KOPT-K1 (cell line): Measurements from ENCODE around the gene TRA2A.
"Not testable (repeated sequence)": the region's sequence is repeated elsewhere in the genome, so short reads cannot be mapped to it uniquely, and the experiment has no call there.

Source experiments
- H3K27ac ChIP-seq: fragments of 200-600 bp; sonication (generic); 2 replicates; pipeline ENCODE4 v1.5.1; 2016; ENCODE audit warnings: antibody characterized with exemption, mild to moderate bottlenecking, low read depth, low read length; ENCODE audit not compliant: poor library complexity, severe bottlenecking
- H3K36me3 ChIP-seq: fragments of 200-600 bp; sonication (generic); 2 replicates; pipeline ENCODE4 v1.5.1; 2017; ENCODE audit warnings: antibody characterized with exemption, mild to moderate bottlenecking, low read length, moderate library complexity; ENCODE audit not compliant: insufficient read depth
- H3K9me3 ChIP-seq: fragments of 200-600 bp; sonication (generic); 2 replicates; pipeline ENCODE4 v1.5.1; 2017; ENCODE audit warnings: antibody characterized with exemption, low read length, mild to moderate bottlenecking; ENCODE audit not compliant: insufficient read depth, poor library complexity, severe bottlenecking

TRA2A gene

GRCh38 chr7:23529262-23529859 lies 2.4 kb downstream of the TRA2A start:
- H3K9me3 ChIP-seq: no peaks in the 10 kb centered on the region
- peaks cover 18% of the 10 kb centered on the region for H3K36me3 ChIP-seq
- H3K27ac ChIP-seq: no peak overlapping the region

GRCh38 chr7:23525611-23526010 lies 6.2 kb downstream of the TRA2A start:
- H3K9me3 ChIP-seq, H3K27ac ChIP-seq: not testable (repeated sequence)
- peaks cover 36% of the 10 kb centered on the region for H3K36me3 ChIP-seq

- Histone ChIP-seq H3K27ac (no peak overlapping the region), H3K9me3 (no peaks in the 10 kb centered on the region), H3K36me3 (peaks cover 42% of the 10 kb centered on the region)
Observed at GRCh38 chr7:23524473-23524872, 7.3 kb downstream of the TRA2A start.

GRCh38 chr7:23523486-23524075 lies 8.2 kb downstream of the TRA2A start:
- Histone ChIP-seq H3K36me3 (peaks cover 43% of the 10 kb centered on the region), H3K27ac (no peak overlapping the region), H3K9me3 (no peaks in the 10 kb centered on the region)

DNA sequence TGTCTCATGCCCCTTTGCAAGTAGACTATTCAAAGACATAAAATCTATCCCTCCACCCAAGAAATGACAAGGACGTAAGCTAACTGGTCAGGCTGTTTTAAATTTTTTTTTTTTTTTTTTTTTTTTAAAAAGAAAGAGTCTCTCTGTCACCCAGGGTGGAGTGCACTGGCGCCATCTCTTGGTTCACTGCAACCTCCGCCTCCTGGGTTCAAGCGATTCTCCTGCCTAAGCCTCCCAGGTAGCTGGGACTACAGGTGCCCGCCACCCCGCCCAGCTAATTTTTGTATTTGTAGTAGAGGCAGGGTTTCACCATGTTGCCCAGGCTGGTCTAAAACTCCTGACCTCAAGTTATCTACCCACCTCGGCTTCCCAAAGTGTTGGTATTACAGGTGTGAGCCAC lies 11.2 kb downstream of the TRA2A start:
- Histone ChIP-seq H3K36me3 (peaks cover 68% of the 10 kb centered on the region), H3K9me3 (no peaks in the 10 kb centered on the region), H3K27ac (no peak overlapping the region)

- Histone ChIP-seq H3K27ac (no peak overlapping the region), H3K36me3 (peaks cover 100% of the 10 kb centered on the region)
Observed at GRCh38 chr7:23514755-23515154, 17.0 kb downstream of the TRA2A start.

DNA sequence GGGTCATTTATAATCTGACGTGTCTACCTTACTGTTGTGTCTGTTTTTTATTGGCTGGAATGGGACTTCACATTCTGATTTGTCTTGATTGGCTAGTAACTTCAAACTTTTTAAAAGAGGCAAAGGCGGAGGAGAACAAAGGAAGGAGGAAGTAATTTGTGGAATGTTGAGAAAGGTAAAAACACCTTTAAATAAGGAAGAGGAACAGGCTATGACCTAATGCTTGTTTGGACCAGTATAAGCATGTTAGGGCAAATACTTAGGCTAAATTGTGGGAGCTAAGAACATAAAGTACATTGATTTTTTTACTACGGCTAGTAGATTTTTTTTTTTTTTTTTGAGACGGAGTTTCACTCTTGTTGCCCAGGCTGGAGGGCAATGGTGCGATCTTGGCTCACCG lies 18.0 kb downstream of the TRA2A start:
- peaks cover 100% of the 10 kb centered on the region for H3K36me3 ChIP-seq
- H3K9me3 ChIP-seq, H3K27ac ChIP-seq: not testable (repeated sequence)

More at GRCh38 chr7:23514755-23515154, 17.0 kb downstream of the TRA2A start:
- no peaks in the 10 kb centered on the region for H3K9me3 ChIP-seq

GRCh38 chr7:23494009-23494408 lies 37.8 kb downstream of the TRA2A start:
- no peak overlapping the region for H3K27ac ChIP-seq
- H3K36me3 ChIP-seq: no peaks in the 10 kb centered on the region
- H3K9me3 ChIP-seq: no peaks in the 10 kb centered on the region

DNA sequence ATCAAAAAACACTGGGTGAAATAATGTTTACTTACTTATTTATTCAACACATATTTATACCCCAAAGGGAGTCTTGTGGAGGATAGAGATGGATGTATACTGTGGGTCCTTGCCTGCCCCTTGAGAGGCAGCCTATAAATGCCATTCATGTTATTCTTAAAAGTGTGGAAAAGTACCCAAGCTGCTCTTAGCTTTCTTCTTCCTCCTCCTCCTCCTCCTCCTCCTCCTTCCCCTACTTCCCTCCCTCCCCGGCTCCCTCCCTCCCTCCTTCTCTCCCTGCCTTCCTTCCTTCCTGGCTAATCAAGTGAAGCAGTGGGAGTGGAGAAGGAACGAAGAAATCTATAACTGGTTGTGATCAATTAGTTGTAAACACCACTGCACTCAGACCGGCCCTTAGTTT lies 40.3 kb downstream of the TRA2A start:
- H3K27ac ChIP-seq: no peak overlapping the region
- H3K36me3 ChIP-seq: no peaks in the 10 kb centered on the region
- no peaks in the 10 kb centered on the region for H3K9me3 ChIP-seq

DNA sequence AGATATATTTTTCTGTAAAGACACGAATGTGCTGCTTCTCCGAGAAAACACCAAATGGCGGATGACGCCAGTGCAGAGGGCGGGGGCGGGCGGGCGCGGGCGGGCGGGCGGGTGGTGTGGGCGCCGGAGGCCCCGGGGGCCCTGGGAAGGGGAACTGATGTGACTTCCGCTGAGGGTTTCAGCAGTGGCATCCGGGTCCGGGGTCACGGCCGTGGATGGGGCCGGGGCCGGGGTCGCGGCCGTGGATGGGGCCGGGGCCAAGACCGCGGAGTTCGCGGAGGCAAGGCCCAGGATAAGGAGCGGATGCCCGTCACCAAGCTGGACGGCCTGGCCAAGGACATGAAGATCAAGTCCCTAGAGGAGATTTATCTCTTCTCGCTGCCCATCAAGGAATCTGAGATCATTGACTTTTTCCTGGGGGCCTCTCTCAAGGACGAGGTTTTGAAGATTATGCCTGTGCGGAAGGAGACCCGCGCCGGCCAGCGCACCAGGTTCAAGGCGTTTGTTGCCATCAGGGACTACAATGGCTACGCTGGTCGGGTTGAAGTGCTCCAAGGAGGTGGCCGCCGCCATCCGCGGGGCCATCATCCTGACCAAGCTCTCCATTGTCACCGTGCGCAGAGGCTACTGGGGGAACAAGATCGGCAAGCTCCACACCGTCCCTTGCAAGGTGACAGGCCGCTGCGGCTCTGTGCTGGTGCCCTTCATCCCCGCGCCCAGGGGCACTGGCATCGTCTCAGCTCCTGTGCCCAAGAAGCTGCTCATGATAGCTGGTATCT lies 41.2 kb downstream of the TRA2A start:
- Histone ChIP-seq H3K9me3 (no peaks in the 10 kb centered on the region), H3K27ac (no peak overlapping the region), H3K36me3 (no peaks in the 10 kb centered on the region)

GRCh38 chr7:23488714-23489113 lies 43.1 kb downstream of the TRA2A start:
- not testable (repeated sequence) for H3K27ac ChIP-seq

GRCh38 chr7:23487670-23488069 lies 44.1 kb downstream of the TRA2A start:
- no peaks in the 10 kb centered on the region for H3K36me3 ChIP-seq
- no peak overlapping the region for H3K27ac ChIP-seq
- no peaks in the 10 kb centered on the region for H3K9me3 ChIP-seq

More at GRCh38 chr7:23488714-23489113, 43.1 kb downstream of the TRA2A start:
- H3K36me3 ChIP-seq, H3K9me3 ChIP-seq: not testable (repeated sequence)

DNA sequence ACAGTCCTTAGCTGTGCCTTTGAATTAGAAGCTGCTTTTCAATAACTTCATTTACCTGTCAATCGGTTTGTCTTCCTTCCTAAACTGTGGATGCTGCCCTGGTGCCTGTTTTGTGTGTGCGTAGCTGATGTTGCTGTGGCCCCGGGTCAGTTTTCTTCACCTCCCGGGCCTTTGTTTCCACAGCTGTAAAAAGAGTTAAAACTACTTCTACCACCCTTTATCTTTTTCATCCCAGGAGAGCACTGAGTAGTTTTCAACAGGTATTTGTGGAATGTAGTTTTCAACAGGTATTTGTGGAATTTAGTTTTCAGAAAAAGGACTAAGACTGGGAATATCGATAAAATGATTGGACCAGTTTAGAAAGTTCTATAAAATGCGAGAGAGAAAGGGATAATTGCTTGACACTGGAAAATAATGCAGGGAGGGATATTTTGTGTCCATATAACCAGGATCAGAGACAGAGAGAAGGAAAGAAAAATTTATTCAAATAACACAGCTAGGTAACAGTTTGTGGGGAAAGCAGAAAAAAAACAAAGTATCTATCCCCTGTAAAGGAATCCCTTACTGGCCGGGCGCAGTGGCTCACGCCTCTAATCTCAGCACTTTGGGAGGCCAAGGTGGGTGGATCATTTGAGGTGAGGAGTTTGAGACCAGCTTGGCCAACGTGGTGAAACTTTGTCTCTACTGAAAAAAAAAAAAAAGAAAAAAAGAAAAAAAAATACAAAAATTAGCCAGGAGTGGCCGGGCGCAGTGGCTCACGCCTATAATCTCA lies 45.6 kb downstream of the TRA2A start:
- Histone ChIP-seq H3K9me3 (no peaks in the 10 kb centered on the region), H3K27ac (no peak overlapping the region), H3K36me3 (no peaks in the 10 kb centered on the region)

GRCh38 chr7:23482686-23483085 lies 49.1 kb downstream of the TRA2A start:
- Histone ChIP-seq H3K36me3 (no peaks in the 10 kb centered on the region), H3K9me3 (no peaks in the 10 kb centered on the region), H3K27ac (no peak overlapping the region)
